Right ventricle myocardium inferior (tissue), 1 donor: ENCODE measurements around the gene ABCA13. TPM values are rescaled to one million over a fixed set of nuclear protein-coding genes. Genes with fewer than 3 reads are reported as not detected.

Experiments
- ATAC-seq: fragments of 200-7000 bp; cut with Tn5 transposase; one replicate; pipeline ENCODE4 v1.9.1; 2020; ENCODE audit warnings: mild to moderate bottlenecking, moderate library complexity
- DNase-seq: peaks from one replicate; pipeline ENCODE4 v3.0.0; 2021; ENCODE audit errors: missing footprints
- intact Hi-C: fragments of 100-400 bp; cut with DNase I; formaldehyde crosslinking; loops from one replicate; pipeline ENCODE4 v1.11.0; 2022
- total RNA-seq: library from RNA; stranded (reverse); fragmentation: NEBNext Ultra II Directional; extraction: Animal tissue kit (Norgen Biotek cat#: 25700); gene quantifications from one replicate; pipeline ENCODE4 v1.2.1, GENCODE V29; 2021
- donor health status: DM: no; HTN: yes; CAD: no; lungs with severe emphysema.

ABCA13 gene
- total RNA-seq, 1 donor from 2014 or later, result not detected

GRCh38 chr7:48209004-48209600 is 37.8 kb downstream of the ABCA13 start:
- intact Hi-C loops, result no loop called here
- DNase-seq, result no peak
- no peak for ATAC-seq

GRCh38 chr7:48213226-48213625 is 42.0 kb downstream of the ABCA13 start:
- DNase-seq (no peak), ATAC-seq (no peak)
- intact Hi-C loops, result no loop called here

GRCh38 chr7:48217266-48217665 is 46.0 kb downstream of the ABCA13 start:
- intact Hi-C loops, result no loop called here
- ATAC-seq (no peak), DNase-seq (no peak)

- ATAC-seq, result no peak
- DNase-seq, result no peak
- intact Hi-C loops, result no loop called here
Measured at GRCh38 chr7:48217753-48218152, 46.5 kb downstream of the ABCA13 start.

GRCh38 chr7:48224042-48224441 is 52.8 kb downstream of the ABCA13 start:
- DNase-seq, result no peak
- ATAC-seq, result no peak
- intact Hi-C loops, result no loop called here

- intact Hi-C loops, result no loop called here
- DNase-seq (no peak), ATAC-seq (no peak)
Measured at GRCh38 chr7:48225101-48225500, 53.8 kb downstream of the ABCA13 start.

- DNase-seq (no peak), ATAC-seq (no peak)
- intact Hi-C loops, result no loop called here
Measured at GRCh38 chr7:48237354-48237753, 66.1 kb downstream of the ABCA13 start.

- intact Hi-C loops, result no loop called here
- ATAC-seq (no peak), DNase-seq (no peak)
Measured at GRCh38 chr7:48242846-48243245, 71.6 kb downstream of the ABCA13 start.

- DNase-seq (no peak), ATAC-seq (peak; percentile 34)
- intact Hi-C loops, result no loop called here
Measured at GRCh38 chr7:48244864-48245271, 73.6 kb downstream of the ABCA13 start.

- intact Hi-C loops, result no loop called here
- ATAC-seq (no peak), DNase-seq (no peak)
Measured at GRCh38 chr7:48245751-48246472, 74.7 kb downstream of the ABCA13 start.

GRCh38 chr7:48249166-48249565 is 77.9 kb downstream of the ABCA13 start:
- ATAC-seq (no peak), DNase-seq (no peak)
- intact Hi-C loops, result no loop called here

GRCh38 chr7:48250441-48250951 is 79.2 kb downstream of the ABCA13 start:
- DNase-seq, result no peak
- no peak for ATAC-seq
- intact Hi-C loops, result no loop called here

GRCh38 chr7:48251766-48252165 is 80.5 kb downstream of the ABCA13 start:
- intact Hi-C loops, result no loop called here
- no peak for DNase-seq
- no peak for ATAC-seq

- intact Hi-C loops, result no loop called here
- no peak for ATAC-seq
Measured at GRCh38 chr7:48252995-48253394, 81.7 kb downstream of the ABCA13 start.

GRCh38 chr7:48255046-48255445 is 83.8 kb downstream of the ABCA13 start:
- no peak for ATAC-seq
- intact Hi-C loops, result no loop called here

More at GRCh38 chr7:48252995-48253394, 81.7 kb downstream of the ABCA13 start:
- no peak for DNase-seq

GRCh38 chr7:48259463-48260280 is 88.4 kb downstream of the ABCA13 start:
- no peak for ATAC-seq
- intact Hi-C loops, result no loop called here

More at GRCh38 chr7:48255046-48255445, 83.8 kb downstream of the ABCA13 start:
- DNase-seq, result no peak

GRCh38 chr7:48261696-48262095 is 90.4 kb downstream of the ABCA13 start:
- intact Hi-C loops, result no loop called here
- DNase-seq (no peak), ATAC-seq (no peak)

More at GRCh38 chr7:48259463-48260280, 88.4 kb downstream of the ABCA13 start:
- no peak for DNase-seq

GRCh38 chr7:48262606-48263310 is 91.5 kb downstream of the ABCA13 start:
- intact Hi-C loops, result no loop called here
- ATAC-seq (no peak), DNase-seq (no peak)

GRCh38 chr7:48263311-48263650 is 92.0 kb downstream of the ABCA13 start:
- no peak for DNase-seq
- intact Hi-C loops, result no loop called here
- ATAC-seq, result no peak
